IMR-90 (cell line): ENCODE data around the gene ZNF423.

ENCODE experiments used
- CEBPB ChIP-seq: IDR thresholded peaks from 2 replicates; pipeline ENCODE4 v1.6.1; 2012; ENCODE audit warnings: low read depth, low read length, improper control_type of control experiment
- CTCF ChIP-seq: conservative IDR thresholded peaks from 2 replicates; pipeline ENCODE4 v1.5.1; 2012; ENCODE audit warnings: mild to moderate bottlenecking, low read depth, low read length, improper control_type of control experiment
- MAZ ChIP-seq: IDR thresholded peaks from 2 replicates; pipeline ENCODE4 v1.6.1; 2012; ENCODE audit warnings: low read depth, mild to moderate bottlenecking, low read length, improper control_type of control experiment, moderate library complexity, borderline replicate concordance
- MXI1 ChIP-seq: IDR thresholded peaks from 2 replicates; pipeline ENCODE4 v1.6.1; 2012; ENCODE audit warnings: low read depth, mild to moderate bottlenecking, low read length, moderate library complexity, borderline replicate concordance
- NFE2L2 ChIP-seq: fragments of 150-350 bp; IDR thresholded peaks from 2 replicates; pipeline ENCODE4 v1.6.1; 2016; ENCODE audit warnings: low read depth, mild to moderate bottlenecking, low read length
- POLR2A ChIP-seq: IDR thresholded peaks from 2 replicates; pipeline ENCODE4 v1.6.1; 2012; ENCODE audit warnings: mild to moderate bottlenecking, low read depth, low read length
- RFX5 ChIP-seq: IDR thresholded peaks from 2 replicates; pipeline ENCODE4 v1.8.0; 2012; ENCODE audit warnings: low read depth, mild to moderate bottlenecking, low read length, moderate library complexity
- SMC3 ChIP-seq: fragments of 150-350 bp; IDR thresholded peaks from 2 replicates; pipeline ENCODE4 v1.6.1; 2016; ENCODE audit warnings: low read depth, mild to moderate bottlenecking, antibody characterized with exemption, low read length, moderate library complexity

- TF ChIP-seq CTCF (no peak), CEBPB (no peak), SMC3 (no peak), MXI1 (no peak), RFX5 (no peak), NFE2L2 (no peak), MAZ (no peak), POLR2A (no peak)
Measured at GRCh38 chr16:49478616-49479015, 377.3 kb downstream of the ZNF423 start.
